Measurements from ENCODE around the gene RNF8.
"Not testable (repeated sequence)": the region's sequence is repeated elsewhere in the genome, so short reads cannot be mapped to it uniquely, and the experiment has no call there.

The RNF8 gene

DNA sequence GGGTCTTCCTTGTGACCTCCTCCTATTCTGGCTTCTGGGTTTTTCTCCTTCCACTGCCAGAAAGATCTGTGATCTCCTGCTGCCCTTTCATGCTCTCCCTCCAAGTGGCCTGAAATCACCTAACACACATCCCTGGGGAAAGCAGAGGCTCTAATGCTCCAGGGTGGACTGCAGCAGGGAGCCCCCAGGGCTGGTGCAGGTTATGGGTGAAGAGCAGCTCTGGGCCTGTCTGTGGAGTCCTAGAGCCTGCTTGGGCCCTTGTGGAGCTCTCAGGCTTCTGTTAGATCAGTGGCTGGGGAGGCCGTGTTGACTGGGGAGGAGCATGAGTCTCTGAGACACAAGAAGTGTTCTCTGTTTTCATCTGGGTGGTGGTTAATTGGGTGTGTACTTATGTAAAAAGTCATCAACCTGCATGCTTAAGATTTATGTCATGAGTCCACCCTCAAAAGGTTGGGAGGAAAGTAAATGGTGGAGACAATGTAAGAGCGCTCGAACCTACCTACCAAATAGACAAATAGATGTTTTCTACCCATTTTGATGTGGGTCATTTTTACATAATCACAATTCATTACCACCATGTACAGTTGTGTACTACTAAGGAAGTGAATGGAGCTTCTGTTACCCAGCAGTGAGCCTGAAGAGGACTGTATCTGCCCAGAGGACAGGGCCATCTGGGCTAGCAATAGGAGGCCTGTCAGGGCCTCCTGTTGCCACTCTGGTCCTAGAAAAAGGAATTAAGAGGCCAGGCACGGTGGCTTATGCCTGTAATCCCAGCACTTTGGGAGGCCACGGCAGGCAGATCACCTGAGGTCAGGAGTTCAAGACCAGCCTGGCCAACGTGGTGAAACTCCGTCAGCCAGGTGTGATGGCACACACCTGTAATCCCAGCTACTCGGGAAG lies 32.0 kb upstream of the RNF8 start:
- no peak for DNase-seq

DNA sequence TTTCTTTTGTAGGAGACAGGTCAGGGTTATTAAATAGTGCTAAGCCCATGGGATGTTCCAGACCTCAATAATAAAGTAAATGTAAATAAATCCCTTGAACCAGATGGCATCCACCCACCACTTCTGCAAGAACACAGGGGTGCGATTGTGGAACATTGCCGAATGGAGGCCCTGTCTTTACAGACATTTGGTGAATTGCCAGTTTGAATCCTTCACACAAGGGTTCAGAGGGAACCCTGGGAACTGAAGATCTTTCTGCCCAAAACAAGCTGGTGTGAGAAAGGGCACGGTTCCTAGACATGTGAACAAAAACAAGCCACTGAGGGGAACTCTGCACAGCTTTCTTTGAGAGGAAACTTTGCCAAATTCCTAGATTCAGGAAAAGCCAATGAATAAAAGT lies 30.2 kb upstream of the RNF8 start:
- DNase-seq: no peak

- peak; percentile 74 for DNase-seq
Observed at GRCh38 chr6:37324131-37325033, 29.4 kb upstream of the RNF8 start.

DNA sequence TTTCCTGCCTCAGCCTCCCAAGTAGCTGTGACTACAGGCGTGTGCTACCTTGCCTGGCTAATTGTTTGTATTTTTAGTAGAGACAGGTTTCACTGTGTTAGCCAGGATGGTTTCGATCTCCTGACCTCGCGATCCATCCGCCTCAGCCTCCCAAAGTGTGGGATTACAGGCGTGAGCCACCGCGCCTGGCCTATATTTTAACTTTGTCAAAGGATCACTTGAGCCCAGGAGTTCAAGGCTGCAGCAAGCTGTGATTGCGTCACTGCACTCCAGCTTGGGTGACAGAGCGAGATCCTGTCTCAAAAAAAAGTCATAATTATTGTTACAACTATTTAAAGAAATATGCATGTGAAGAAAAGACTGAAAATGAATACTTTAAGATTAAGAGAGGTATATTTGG lies 23.4 kb upstream of the RNF8 start:
- not testable (repeated sequence) for DNase-seq

DNA sequence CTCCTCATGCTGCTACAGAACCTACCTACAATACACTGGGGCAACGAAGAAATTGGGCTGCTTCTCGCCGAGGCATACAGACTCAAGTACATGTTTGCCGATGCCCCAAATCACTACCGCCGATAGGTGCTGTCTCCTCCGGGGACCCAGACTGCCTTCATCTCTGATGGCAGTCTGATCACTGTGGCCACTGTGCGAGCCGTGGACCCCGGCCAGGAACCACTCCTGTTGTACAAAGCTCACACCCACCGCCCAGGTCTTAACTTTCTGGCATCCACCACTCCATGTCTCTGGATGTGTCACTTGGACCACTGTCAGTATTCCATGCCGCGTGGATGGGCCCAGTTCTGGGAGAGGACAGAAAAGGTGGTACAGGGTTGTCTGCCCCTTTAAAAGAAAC lies 22.7 kb upstream of the RNF8 start:
- no peak for DNase-seq

GRCh38 chr6:37332894-37333293 lies 20.9 kb upstream of the RNF8 start:
- DNase-seq: peak; percentile 38

- DNase-seq: no peak
Observed at GRCh38 chr6:37334047-37334446, 19.7 kb upstream of the RNF8 start.

DNA sequence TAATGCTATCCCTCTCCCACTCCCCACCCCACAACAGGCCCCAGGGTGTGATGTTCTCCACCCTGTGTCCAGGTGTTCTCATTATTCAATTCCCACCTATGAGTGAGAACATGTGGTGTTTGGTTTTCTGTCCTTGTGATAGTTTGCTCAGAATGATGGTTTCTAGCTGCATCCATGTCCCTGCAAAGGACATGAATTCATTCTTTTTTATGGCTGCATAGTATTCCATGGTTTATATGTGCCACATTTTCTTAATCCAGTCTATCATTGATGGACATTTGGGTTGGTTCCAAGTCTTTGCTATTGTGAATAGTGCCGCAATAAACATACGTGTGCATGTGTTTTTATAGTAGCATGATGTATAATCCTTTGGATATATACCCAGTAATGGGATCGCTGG lies 15.5 kb upstream of the RNF8 start:
- DNase-seq: not testable (repeated sequence)

DNA sequence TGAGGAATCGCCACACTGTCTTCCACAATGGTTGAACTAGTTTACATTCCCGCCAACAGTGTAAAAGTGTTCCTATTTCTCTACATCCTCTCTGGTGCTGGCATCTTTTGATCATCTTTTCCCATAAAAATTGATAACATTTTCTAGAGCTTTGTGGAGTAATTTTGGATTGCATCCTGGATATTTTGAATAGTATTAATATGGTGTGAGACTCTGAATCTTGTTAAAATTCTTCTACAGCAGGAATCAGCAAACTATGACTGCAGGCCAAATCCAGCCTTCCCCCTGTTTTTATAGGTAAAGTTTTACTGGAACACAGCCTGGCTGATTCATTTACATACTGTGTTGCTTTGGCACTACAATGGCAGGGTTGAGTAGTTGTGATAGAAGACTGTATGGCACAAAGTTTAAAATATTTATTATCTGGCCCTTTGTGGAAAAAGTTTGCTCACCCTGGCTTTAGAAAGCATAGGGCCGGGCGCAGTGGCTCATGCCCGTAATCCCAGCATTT lies 15.0 kb upstream of the RNF8 start:
- no peak for DNase-seq

DNA sequence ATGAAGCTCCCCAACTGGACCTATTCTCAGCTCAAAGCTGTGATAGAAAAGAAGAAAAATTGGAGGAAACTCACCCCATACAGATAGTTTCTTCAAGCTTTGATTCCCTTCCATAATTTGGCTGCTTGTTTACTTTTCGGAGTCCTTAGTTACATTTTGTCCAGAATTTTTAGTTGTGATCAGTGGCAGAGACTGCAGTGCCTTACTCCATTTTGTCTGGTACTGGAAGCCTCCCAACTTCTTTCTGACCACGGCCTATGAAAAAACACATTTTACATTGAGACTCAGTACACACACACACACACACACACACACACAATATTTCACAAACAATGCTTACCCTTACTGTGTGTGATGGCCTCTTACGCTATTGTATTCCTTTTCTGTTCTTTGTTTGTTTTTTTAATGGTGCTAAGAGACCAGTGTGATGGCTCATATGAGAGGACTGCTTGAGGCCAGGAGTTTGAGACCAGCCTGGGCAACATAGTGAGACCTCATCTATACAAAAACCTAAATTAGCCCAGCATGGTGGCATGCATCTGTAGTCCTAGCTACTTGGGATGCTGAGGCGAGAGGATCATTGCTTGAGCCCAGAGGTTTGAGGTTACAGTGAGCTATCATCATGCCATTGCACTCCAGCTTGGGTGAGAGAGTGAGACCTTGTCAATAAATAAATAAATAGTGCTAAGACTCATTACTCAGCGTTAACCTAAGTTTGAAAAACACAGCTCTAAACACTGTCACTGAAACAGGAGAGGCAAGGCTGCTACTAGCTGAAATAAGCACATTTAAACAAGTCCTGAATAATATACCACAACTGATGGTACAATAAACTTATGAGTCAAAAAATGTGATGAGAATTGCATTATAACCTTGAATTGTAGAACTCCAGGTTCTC lies 13.8 kb upstream of the RNF8 start:
- no peak for DNase-seq

- no peak for DNase-seq
Observed at GRCh38 chr6:37340639-37340943, 13.2 kb upstream of the RNF8 start.

DNA sequence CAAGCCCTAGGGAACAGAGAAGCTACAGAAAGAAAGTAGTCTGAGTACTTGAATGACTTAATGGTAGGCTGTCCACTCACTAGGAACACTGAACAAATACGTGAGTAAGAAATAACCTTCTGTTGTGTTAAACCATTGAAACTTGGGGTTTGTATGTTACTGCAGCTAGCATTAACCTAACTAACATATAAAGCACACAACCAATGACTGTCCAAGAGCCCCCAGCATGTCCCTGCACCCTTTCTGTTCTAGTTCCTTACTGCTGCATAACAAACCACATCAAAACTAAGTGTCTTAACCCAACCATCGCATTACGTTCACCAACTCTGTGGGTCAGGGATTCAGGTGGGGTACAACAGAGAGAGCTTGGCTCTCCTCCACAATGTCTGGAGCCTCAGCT lies 10.5 kb upstream of the RNF8 start:
- DNase-seq: no peak

DNA sequence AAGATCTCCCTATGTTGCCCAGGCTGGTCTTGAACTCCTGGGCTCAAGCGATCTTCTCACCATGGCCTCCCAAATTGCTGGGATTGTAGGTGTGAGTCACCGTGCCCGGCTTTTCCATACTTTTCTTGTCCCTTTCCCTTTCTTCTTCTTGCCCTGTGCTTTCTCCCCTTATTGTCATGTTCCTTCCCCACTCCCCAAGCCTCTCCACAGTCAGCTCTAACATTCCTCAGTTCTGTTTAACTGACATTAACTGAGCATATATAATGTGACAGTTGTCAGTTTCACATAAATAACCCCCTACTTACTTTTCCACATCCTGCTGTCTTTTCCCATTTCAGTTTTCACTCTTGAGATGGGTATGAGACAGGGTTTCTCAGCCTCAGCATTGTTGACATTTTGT lies 9.5 kb upstream of the RNF8 start:
- DNase-seq: no peak

DNA sequence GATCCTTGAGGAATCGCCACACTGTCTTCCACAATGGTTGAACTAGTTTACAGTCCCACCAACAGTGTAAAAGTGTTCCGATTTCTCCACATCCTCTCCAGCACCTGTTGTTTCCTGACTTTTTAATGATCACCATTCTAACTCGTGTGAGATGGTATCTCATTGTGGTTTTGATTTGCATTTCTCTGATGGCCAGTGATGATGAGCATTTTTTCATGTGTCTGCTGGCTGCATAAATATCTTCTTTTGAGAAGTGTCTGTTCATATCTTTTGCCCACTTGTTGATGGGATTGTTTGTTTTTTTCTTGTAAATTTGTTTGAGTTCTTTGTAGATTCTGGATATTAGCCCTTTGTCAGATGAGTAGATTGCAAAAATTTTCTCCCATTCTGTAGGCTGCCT lies 8.0 kb upstream of the RNF8 start:
- DNase-seq: not testable (repeated sequence)

GRCh38 chr6:37347177-37347576 lies 6.6 kb upstream of the RNF8 start:
- no peak for DNase-seq

DNA sequence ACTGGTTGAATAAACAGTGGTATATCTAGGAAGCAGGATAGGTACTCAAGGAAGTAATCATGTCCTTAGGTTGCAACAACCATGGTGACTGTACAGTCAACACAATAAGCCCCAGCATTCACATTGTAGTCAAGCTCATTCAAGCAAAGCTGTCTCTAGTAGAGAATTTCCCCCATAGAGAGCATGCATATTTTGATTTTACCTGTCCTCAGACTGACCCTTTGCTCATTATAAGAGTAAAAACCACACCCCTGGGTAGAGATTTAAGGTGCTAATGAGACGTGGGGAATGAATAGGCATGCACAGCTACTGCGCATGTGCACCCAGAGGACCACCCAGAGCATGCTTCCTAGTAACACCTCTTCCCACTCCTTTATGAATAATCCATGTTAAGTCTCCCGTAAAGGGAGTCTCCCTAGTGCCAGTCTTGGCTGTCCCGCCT lies 6.1 kb upstream of the RNF8 start:
- DNase-seq: no peak

- no peak for DNase-seq
Observed at GRCh38 chr6:37351027-37351426, 2.8 kb upstream of the RNF8 start.

GRCh38 chr6:37352384-37352783 lies 1.4 kb upstream of the RNF8 start:
- DNase-seq: no peak

GRCh38 chr6:37354526-37355384 lies 972 bp downstream of the RNF8 start:
- no peak for DNase-seq

GRCh38 chr6:37357288-37357687 lies 3.5 kb downstream of the RNF8 start:
- no peak for DNase-seq

- no peak for DNase-seq
Observed at GRCh38 chr6:37357860-37358259, 4.1 kb downstream of the RNF8 start.

GRCh38 chr6:37359039-37359438 lies 5.3 kb downstream of the RNF8 start:
- DNase-seq: no peak
